CD4-positive, alpha-beta T cell treated with Interleukin-6 for 4 hours (primary cell): ENCODE results near the gene RNASE1.

Experiments
- DNase-seq: peaks from one replicate; pipeline ENCODE4 v3.0.0-alpha.2; 2020; ENCODE audit warnings: mixed read lengths

The RNASE1 gene

GRCh38 chr14:20807304-20808161, 4.9 kb upstream of the RNASE1 start:
- DNase-seq, result no peak

DNA sequence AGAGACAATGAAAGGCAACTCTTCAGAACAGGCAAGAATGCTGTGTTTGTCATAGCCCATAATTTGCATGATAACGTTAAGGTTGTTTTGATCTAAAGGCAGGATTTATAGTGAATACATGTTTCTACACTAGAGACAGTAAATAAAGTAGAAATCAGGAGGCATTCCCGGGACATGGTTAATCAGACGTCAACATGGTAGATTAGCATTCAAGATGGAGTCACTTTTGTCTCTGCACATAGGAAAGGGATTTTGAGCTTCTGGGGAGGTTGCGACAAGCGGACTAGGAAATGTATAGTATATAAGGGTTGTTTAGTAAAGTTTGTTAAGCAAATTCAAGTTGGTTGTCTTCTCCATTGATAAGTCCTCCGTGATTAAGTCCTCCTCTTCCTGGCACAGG, 2.8 kb upstream of the RNASE1 start:
- DNase-seq, result no peak

DNA sequence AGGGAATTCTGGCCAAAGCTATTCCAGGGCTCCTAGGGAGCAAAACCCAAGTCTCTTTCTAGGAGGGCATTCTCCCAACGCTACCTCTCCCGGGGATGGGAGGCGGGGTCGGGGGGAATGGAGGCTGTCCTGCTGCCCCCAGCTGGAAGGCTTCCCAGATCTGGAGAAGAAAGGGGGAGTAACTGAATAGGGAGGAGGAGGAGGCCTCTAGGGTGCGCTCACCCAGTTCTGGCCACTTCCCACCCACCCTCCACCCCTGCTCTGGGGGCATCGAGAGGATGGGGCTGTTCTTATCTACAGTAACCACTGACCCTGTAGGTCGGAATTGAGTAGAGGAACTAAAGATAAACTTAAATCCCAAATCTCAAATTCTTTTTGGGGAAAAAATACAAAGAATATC, 579 bp upstream of the RNASE1 start:
- no peak for DNase-seq

GRCh38 chr14:20801726-20802125, 918 bp downstream of the RNASE1 start:
- DNase-seq, result no peak

DNA sequence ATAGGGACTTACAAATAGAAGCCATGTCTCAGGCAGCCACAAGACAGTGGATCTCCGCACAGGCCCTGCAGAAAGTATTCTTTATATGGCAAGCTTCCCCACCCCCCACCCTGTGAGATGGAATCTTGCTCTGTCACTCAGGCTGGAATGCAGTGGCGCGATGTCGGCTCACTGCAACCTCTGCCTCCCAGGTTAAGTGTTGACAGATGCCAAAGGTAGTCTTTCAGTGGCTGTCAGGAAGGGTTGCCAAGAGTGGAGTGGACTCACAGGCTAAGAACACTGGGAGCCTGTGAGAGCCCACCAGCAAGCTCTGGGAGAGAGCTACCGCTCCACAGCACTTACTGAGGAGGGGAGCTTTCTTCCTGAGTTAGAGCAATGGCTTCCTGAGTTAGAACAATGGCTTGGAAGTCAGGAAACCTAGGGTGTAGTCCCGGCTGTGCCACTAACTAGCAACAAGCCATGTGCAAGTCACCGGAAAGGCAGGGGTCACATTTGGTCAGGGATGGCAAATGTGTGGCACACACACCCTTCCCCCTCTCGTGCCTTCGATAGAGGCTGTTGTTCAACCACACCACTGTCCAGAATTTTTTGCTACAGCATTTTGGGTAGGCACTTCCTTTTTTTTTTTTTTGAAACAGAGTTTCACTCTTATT, 2.6 kb downstream of the RNASE1 start:
- no peak for DNase-seq

- no peak for DNase-seq
Measured at GRCh38 chr14:20799456-20799891, 3.2 kb downstream of the RNASE1 start.

DNA sequence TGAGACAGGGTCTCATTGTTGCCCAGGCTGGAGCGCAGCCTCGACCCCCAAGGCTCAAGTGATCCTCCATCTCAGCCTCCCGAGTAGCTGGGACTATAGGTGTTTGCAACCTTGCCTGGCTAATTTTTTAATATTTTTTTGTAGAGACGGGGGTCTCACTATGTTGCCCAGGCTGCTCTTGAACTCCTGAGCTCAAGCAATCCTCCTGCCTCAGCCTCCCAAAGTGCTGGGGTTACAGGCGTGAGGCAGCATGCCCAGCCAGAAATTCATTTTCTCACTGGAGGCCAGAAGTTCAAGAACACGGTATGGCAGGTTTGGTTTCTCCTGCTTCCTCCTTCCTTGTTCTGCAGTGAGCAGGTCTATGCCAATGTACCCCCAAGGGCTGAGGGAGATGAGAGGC, 3.7 kb downstream of the RNASE1 start:
- no peak for DNase-seq

DNA sequence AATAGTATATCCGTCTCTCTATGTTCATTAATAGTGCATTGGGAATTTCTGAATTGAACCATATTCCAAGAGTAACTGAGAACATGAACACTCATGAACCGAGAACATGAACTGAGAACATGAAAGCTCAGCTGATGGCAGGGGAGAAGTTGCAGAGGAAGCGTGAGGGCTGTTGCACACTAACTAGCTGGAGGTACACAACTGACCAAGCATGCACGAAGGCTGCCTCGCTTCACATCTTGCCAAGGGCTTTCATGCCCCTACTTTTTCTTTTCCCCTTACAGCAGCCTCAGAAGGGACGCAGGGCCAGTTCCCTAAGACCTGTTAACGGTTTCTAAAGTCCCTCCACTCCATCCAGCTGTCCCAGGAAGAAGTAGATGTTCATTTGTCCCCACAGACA, 4.3 kb downstream of the RNASE1 start:
- no peak for DNase-seq

GRCh38 chr14:20797164-20797563, 5.5 kb downstream of the RNASE1 start:
- no peak for DNase-seq

DNA sequence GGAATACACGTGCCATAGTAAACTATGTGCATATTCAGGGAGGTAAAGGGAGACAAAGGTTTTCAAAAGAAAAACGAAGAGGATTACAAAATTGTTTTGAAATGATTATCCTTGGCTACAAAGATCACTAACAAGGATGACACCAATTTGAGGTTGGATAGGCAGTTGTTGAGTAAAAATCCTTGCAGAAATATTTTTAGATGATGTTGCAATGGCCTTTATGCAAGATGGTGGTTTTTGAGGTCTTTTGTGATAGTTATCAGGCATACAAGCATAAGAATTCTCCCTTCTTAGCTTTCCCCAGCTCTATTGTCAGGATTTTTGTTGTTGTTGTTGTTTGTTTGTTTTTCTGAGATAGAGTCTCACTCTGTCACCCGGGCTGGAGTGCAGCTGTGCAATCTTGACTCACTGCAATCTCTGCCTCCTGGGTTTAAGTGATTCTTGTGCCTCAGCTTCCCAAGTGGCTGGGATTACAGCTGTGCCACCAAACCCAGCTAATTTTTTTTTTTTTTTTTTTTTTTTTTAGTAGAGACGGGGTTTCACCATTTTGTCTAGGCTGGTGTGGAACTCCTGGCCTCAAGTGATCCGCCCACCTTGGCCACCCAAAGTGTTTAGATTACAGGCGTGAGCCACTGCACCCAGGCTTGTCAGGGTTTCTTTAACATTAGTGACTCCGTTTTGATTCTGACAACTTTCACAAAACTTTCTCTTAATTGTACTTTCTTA, 7.8 kb downstream of the RNASE1 start:
- no peak for DNase-seq

- no peak for DNase-seq
Measured at GRCh38 chr14:20792556-20792955, 10.1 kb downstream of the RNASE1 start.

DNA sequence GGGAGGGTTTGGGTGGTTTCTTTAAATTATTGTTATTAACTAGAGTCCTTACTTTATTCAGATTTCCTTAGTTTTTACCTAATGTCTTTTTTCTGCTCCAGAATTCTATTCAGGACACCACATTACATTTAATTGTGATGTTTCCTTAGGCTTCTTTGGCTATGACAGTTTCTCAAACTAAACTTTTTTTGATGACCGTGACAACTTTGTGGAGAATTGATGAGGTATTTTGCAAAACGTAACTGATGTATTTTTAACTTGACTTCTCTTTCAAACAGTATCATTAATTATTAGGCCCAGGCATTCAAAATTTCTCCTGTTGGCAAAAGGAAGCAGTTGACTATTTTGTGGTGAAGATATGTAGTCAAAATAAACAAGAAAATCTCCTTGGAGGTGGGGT, 11.0 kb downstream of the RNASE1 start:
- no peak for DNase-seq

- no peak for DNase-seq
Measured at GRCh38 chr14:20791187-20791586, 11.5 kb downstream of the RNASE1 start.

- DNase-seq, result no peak
Measured at GRCh38 chr14:20790464-20791116, 12.1 kb downstream of the RNASE1 start.

DNA sequence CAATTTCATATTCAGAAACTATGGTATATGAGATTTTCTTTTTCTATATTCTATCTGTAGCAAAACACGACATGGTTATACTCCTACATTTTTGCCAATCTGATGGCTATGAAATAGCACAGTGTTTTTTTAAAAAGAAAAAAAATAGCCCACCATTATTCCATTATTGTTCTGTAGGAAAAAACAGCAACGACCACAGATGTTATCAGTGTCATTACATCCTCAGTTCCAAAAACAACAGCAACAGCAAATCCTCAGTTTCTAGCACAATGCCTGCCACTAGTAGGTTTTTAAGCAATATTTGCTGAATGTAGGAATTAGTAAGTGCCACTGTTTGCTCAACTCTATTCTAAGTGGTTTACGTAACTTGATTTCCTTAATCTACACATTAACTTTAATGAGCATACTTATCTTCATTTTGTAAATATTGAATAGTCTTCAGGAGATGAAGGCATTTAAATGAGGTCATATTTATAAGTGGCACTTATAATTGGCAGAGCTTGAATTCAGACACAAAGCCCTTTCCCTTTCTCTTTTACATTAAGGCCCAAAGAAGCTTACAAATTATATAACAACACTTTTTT, 13.3 kb downstream of the RNASE1 start:
- DNase-seq, result no peak

DNA sequence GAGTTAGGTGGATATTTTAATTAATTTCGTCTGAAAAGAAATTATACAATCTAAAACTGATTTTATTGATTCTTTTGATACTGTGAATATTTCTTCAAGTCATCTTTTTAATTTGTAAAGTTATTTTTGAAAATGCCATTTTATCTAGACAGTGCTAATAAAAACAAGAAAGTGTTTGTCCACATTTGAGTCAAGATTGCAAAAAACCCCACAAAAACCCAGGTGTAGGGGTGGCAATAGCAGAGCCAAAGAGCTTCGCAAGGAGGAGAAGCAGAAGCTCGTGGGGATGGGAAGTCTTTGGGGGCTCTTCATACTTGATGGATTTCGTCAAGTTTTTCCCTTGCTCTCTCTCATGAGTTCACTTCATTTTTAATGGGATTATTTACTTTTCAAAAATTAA, 15.6 kb downstream of the RNASE1 start:
- DNase-seq, result no peak

DNA sequence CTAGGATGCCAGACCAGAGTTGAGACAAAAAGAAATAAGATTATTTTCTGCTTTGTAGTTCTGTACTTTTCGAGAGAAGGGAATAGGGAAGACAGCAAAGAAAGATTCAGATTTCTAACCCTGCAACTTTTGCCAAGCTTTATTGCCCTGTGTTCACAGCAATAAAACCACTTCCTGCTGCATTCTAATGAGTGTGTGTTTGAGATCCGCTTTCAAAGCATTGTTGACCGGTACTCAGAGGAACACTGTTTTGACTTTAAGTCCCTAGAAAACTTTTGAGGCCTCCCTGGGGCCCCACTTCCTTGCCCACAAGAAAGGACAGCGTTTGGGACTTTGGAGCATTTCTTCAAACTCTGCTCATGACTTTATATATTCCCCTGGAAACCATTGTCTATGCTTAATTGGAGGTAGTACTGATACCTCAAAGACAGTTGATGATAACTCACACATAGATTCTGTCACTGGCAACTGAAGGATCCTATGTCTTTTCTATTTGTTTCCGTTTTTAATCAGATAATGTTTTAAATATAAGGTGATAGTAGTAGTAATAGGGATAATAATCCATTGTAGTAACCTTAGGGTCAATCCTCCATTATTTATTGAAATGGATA, 20.3 kb downstream of the RNASE1 start:
- peak; percentile 11 for DNase-seq

- DNase-seq, result peak; percentile 4
Measured at GRCh38 chr14:20781803-20782202, 20.8 kb downstream of the RNASE1 start.

DNA sequence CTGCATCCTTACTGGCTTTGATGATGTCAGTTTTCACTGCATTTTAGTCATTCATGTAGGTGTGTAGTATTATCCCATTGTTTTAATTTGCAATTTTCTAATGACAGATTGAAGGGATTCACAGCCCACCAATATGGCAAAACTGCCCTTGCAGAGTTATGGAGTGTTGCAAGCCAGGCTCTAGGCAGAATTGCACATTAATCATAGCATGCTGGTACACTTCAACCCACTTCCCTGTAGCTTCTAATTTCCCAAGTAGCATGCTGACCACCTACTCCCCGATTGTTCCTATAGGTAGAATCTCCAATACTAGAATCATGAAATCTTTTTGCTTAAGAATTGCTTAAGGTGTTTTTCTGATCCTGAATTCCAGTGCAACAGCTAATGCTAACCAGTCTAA, 26.7 kb downstream of the RNASE1 start:
- no peak for DNase-seq

GRCh38 chr14:20775043-20775442, 27.6 kb downstream of the RNASE1 start:
- DNase-seq, result no peak

- DNase-seq, result no peak
Measured at GRCh38 chr14:20774258-20774824, 28.3 kb downstream of the RNASE1 start.

DNA sequence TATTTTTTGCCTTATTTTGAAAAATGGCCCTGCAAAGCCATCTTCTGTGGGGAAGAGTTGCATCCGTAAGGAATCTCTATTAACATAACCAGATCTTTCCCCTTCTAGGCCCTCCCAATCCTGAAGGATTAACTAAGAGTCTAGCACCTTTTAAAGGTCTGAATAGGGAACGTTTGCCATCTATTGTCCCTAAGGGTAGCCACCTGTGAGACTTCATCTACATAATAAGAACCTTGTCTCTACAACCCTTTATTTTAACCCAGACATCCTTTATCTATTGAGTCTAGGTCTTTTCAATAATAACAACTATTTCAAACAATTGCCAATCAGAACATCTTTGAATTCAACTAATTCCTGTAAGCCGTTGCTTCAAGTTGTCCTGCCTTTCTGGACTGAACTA, 30.0 kb downstream of the RNASE1 start:
- DNase-seq, result no peak
